Esophagus squamous epithelium (tissue), 5 donors: ENCODE data around the gene IRS1. TPM values are rescaled to one million over a fixed set of nuclear protein-coding genes. Genes with fewer than 3 reads are reported as not detected.
A peak's percentile ranks its signal among the peaks of the same experiment; 100 is the strongest.

Experiments
- DNase-seq: peaks from one replicate; lab custom pipeline; 2025; lab: John Stamatoyannopoulos, UW
- H3K27ac ChIP-seq, 4 donors: fragments of 200-600 bp; sonication (generic); one replicate each; pipeline ENCODE4 v1.5.1; 2016 to 2019; ENCODE audit warnings: mild to moderate bottlenecking in 1 of 4
- H3K27me3 ChIP-seq, 4 donors: fragments of 200-600 bp; sonication (generic); 1 replicate in 3 of 4; 2 replicates in 1 of 4; pipeline versions ENCODE4 v1.5.1 to v1.6.0; 2017 to 2021; ENCODE audit warnings: antibody characterized with exemption in 1 of 4
- H3K36me3 ChIP-seq, 3 donors: fragments of 200-600 bp; sonication (generic); one replicate each; pipeline ENCODE4 v1.5.1; 2016 to 2019
- H3K4me1 ChIP-seq, 3 donors: fragments of 200-600 bp; sonication (generic); one replicate each; pipeline ENCODE4 v1.5.1; 2017 to 2019
- H3K4me3 ChIP-seq, 4 donors: fragments of 200-600 bp; sonication (generic); 1 replicate in 3 of 4; 2 replicates in 1 of 4; pipeline ENCODE4 v1.5.1; 2016 to 2019; ENCODE audit warnings: mild to moderate bottlenecking in 2 of 4, moderate library complexity in 1 of 4
- H3K9me3 ChIP-seq, 3 donors: fragments of 200-600 bp; sonication (generic); one replicate each; pipeline ENCODE4 v1.5.1; 2016 to 2019
- POLR2A ChIP-seq, 4 donors: fragments of 450-650 bp; IDR thresholded peaks; one replicate each; pipeline ENCODE4 v1.6.1; 2017; ENCODE audit warnings: antibody characterized with exemption in 4 of 4, mild to moderate bottlenecking in 4 of 4, moderate library complexity in 3 of 4
- WGBS, 2 donors: methylation state at CpG; one replicate each; pipeline ENCODE4 v1.1.5; 2018; 5-methylcytosine and 5-hydroxymethylcytosine counted together
- intact Hi-C: fragments of 100-400 bp; cut with DNase I; formaldehyde crosslinking; loops from one replicate; pipeline ENCODE4 v1.15.0; 2022
- total RNA-seq, 4 donors: library from RNA; depleted of rRNA; stranded (reverse); fragments of >200 nt; gene quantifications; one replicate each; pipeline ENCODE4 v1.1.0, GENCODE V29; 2016
- TF ChIP-seq, protein P1 (sequence below), 6 experiments: fragments of 450-650 bp in 4 of 6; fragments of 200-600 bp in 2 of 6; sonication (generic) in 2 of 6; IDR thresholded peaks; one replicate each; pipeline ENCODE4 v1.5.1; 2016 to 2019; ENCODE audit warnings: antibody characterized with exemption in 6 of 6, mild to moderate bottlenecking in 4 of 6, moderate library complexity in 4 of 6
- donor health status: DM: yes; HTN: yes; CAD: no.

Gene IRS1
- total RNA-seq, 4 donors from 2014 or later = 3.5 to 20.5 (median 14.2) TPM

DNA sequence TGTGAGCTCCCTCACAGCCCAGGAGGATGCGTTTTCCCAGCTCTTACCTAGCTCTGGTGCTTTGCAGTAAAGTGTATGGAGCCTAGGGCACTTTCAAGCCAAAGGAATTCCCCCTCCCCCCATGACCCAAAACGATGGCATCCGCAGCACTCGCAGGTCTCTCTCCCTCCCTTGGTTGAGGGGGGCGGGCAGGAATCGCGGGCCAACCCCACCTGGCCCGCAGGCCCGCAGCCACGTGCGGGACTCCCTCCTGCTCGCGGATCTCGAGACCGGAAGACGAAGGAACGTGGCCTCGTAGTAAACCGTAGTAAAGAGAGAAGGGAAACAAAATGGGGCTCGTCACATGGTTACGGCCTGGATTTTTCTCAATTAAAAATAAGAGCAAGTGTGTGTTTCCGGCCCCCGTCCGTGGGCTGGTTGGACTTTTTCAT, 8.5 kb downstream of the IRS1 start:
- WGBS, 2 donors = 2 to 11% methylated on average over 13 to 22 of the region's 24 CpGs

DNA sequence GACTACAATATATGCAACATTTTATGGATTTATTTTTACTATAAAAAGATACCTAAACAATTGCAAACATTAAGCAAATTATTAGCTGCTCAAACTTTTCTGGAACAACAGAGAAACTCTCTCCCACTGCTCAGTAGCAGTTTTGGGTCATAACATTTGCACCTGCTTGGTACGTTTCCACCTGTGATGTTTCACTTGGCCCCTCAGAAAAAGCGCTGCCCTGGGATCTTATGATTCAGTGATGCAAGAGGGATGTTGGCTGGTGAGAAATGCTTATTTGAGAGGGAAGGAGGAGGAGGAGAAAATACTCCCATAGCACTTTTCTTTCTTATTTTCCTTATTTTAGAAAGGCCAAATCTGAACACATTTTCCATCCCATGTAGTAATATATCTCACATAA, 9.2 kb downstream of the IRS1 start:
- no peaks in the 10 kb centered on the region for H3K9me3 ChIP-seq
- H3K27ac ChIP-seq = peak overlapping the region; percentile 88 to 97 (median 96)
- peaks cover 11 to 65% (median 13%) of the 10 kb centered on the region in 3 donors for H3K4me1 ChIP-seq
- H3K36me3 ChIP-seq = no peaks in the 10 kb centered on the region
- intact Hi-C loops = loop anchor here (10.0 kb wide), 2 partner anchors 136 to 576 kb away; no protein-coding TSS in a partner anchor
- 61 to 79% methylated on average over 2 of the region's 2 CpGs for WGBS, 2 donors
- H3K4me3 ChIP-seq = peak overlapping the region; percentile 60 to 78 (median 66)
- H3K27me3 ChIP-seq = no peaks in the 10 kb centered on the region
- no peak for DNase-seq
- TF ChIP-seq, protein P1, sequence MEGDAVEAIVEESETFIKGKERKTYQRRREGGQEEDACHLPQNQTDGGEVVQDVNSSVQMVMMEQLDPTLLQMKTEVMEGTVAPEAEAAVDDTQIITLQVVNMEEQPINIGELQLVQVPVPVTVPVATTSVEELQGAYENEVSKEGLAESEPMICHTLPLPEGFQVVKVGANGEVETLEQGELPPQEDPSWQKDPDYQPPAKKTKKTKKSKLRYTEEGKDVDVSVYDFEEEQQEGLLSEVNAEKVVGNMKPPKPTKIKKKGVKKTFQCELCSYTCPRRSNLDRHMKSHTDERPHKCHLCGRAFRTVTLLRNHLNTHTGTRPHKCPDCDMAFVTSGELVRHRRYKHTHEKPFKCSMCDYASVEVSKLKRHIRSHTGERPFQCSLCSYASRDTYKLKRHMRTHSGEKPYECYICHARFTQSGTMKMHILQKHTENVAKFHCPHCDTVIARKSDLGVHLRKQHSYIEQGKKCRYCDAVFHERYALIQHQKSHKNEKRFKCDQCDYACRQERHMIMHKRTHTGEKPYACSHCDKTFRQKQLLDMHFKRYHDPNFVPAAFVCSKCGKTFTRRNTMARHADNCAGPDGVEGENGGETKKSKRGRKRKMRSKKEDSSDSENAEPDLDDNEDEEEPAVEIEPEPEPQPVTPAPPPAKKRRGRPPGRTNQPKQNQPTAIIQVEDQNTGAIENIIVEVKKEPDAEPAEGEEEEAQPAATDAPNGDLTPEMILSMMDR (IDR thresholded peaks at IDR 0.05) = no peak
- no peak for TF ChIP-seq POLR2A (IDR thresholded peaks at IDR 0.05)

More for the DNA sequence above, 8.5 kb downstream of the IRS1 start:
- H3K4me3 ChIP-seq = peak overlapping the region; percentile 60 to 78 (median 66)
- TF ChIP-seq, protein P1 (IDR thresholded peaks at IDR 0.05) = no peak
- no peak for TF ChIP-seq POLR2A (IDR thresholded peaks at IDR 0.05)
- no peak for DNase-seq
- no peaks in the 10 kb centered on the region for H3K36me3 ChIP-seq
- peaks cover 13 to 71% (median 17%) of the 10 kb centered on the region in 3 donors for H3K4me1 ChIP-seq
- H3K27ac ChIP-seq = peak overlapping the region; percentile 88 to 97 (median 96)
- intact Hi-C loops = loop anchor here (10.0 kb wide), 2 partner anchors 136 to 576 kb away; no protein-coding TSS in a partner anchor
- no peaks in the 10 kb centered on the region for H3K9me3 ChIP-seq
- H3K27me3 ChIP-seq = no peaks in the 10 kb centered on the region

DNA sequence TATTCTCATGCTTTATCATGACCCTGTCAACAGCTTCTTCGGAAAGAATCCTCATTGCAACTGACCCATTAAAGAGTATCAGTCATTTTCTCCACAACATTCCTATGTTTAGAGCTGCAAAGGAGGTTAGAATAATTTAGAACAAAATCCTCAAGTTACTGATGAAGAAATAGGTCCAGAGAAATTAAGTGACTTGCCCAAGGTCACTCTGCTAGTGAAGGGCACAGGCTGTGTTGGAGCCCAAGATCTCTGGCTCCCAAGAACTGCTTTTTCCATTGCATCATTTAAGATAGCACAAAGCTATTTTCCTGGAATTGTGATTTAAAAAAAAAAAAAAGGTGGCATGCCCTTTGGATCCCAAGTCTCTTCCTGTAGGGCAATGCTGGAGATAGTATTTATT, 9.6 kb downstream of the IRS1 start:
- WGBS, 2 donors = 79 to 85% methylated on average over 1 of the region's 1 CpG
- DNase-seq = no peak
- Histone ChIP-seq H3K4me1 (peaks cover 10 to 60% (median 11%) of the 10 kb centered on the region in 3 donors), H3K27me3 (no peaks in the 10 kb centered on the region), H3K9me3 (no peaks in the 10 kb centered on the region), H3K36me3 (no peaks in the 10 kb centered on the region), H3K27ac (peak overlapping the region in 3 of 4 donors; percentile 53 to 97 (median 96)), H3K4me3 (no peak overlapping the region)
- intact Hi-C loops = loop anchor here (10.0 kb wide), 2 partner anchors 135 to 575 kb away; no protein-coding TSS in a partner anchor
- TF ChIP-seq, protein P1 (IDR thresholded peaks at IDR 0.05) = no peak

DNA sequence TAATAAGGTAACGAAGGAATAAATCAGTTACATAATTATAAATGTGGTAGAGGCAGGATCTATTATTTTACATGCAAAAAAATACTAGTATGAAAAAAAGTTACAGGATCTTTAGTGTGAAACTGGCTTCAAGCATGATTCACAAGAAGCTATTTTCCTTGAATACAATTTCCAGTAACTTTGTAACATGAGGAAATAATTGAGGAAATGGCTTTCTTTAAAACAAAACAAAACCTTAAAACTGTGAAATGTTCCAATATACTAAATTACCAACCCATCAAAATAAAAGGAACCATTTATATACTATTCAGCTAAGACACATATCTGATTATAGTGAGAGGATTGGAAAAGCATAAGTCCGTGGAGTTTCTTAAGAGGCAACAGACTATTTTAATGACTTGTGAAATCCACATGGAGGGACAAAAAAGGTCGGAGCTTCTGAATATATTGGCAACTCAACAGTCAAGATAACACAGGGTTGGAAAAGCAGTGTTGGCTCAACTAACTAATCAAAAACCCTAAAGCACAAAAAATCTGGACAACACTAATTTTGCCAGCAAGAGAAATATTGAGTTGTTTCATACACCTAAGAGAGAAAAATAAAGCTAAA, 10.6 kb downstream of the IRS1 start:
- TF ChIP-seq, protein P1 (IDR thresholded peaks at IDR 0.05) = no peak
- TF ChIP-seq POLR2A (IDR thresholded peaks at IDR 0.05) = no peak
- Histone ChIP-seq H3K27ac (peak overlapping the region in 3 of 4 donors; percentile 53 to 97 (median 96)), H3K36me3 (no peaks in the 10 kb centered on the region), H3K27me3 (no peaks in the 10 kb centered on the region), H3K4me1 (peaks cover 8 to 50% (median 11%) of the 10 kb centered on the region in 3 donors), H3K9me3 (no peaks in the 10 kb centered on the region), H3K4me3 (no peak overlapping the region)
- DNase-seq = no peak
- WGBS, 2 donors = 57% methylated on average over 3 of the region's 3 CpGs
- intact Hi-C loops = no loop called here

DNA sequence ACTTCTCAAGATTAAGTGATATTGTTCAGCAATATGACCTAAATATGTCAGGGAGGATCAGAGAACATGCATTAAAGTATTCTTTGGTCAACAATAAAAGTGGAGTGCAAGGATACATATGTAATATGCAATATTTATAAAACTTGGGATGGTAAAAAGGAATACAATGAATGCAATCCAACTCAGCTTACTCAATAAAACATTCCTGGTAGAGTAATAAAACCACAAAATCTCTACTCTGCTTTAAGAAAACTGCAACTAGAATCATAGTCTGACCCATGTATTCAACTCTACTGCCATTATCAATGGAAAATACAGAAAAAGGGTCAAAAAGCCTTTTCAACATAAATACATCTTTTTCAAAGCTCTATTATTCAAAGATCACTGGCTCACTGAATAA, 11.6 kb downstream of the IRS1 start:
- intact Hi-C loops = no loop called here
- Histone ChIP-seq H3K4me3 (no peak overlapping the region), H3K36me3 (no peaks in the 10 kb centered on the region), H3K27ac (no peak overlapping the region), H3K9me3 (no peaks in the 10 kb centered on the region), H3K27me3 (no peaks in the 10 kb centered on the region), H3K4me1 (peaks cover 8 to 45% (median 11%) of the 10 kb centered on the region in 3 donors)
- no peak for DNase-seq
- TF ChIP-seq, protein P1 (IDR thresholded peaks at IDR 0.05) = no peak
- no peak for TF ChIP-seq POLR2A (IDR thresholded peaks at IDR 0.05)
